Stimulated activated CD4-positive, alpha-beta T cell treated with anti-CD3 and anti-CD28 coated beads, Interleukin-1b, Interleukin-23, amount 100 ng/mL, for 24 hours (primary cell): ENCODE data around the gene RALGPS2.

Experiments
- DNase-seq, 4 experiments: peaks; one replicate each; pipeline ENCODE4 v3.0.0-alpha.2; 2020; ENCODE audit warnings: low read depth in 4 of 4, low spot score in 1 of 4

The RALGPS2 gene

GRCh38 chr1:178916448-178917174, 191.6 kb downstream of the RALGPS2 start:
- no peak for DNase-seq

GRCh38 chr1:178918308-178918707, 193.3 kb downstream of the RALGPS2 start:
- DNase-seq: no peak

GRCh38 chr1:178918955-178919354, 193.9 kb downstream of the RALGPS2 start:
- DNase-seq: no peak

GRCh38 chr1:178919581-178919980, 194.5 kb downstream of the RALGPS2 start:
- no peak for DNase-seq

GRCh38 chr1:178921499-178921898, 196.5 kb downstream of the RALGPS2 start:
- no peak for DNase-seq

- DNase-seq: no peak
Observed at GRCh38 chr1:178923512-178923911, 198.5 kb downstream of the RALGPS2 start.

GRCh38 chr1:178926046-178926445, 201.0 kb downstream of the RALGPS2 start:
- DNase-seq: no peak

DNA sequence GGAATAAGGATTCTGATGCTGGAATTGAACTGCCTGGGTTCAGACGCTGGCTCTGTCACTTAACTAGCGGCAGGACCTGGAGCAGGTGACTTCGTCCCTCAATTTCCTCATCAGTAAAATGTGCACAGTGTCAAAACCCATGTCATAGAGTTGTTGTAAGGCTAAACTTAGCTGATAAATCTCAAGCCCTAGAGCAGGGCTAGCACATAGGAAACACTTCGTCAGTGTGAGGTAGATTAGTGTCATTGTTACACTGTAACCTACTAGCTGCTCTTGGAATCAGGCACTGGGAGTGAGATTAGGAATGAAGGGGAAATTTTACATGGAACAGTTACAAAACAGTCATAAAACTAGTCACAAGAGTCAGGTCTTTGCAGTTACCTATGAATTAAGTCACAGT, 202.0 kb downstream of the RALGPS2 start:
- no peak for DNase-seq

DNA sequence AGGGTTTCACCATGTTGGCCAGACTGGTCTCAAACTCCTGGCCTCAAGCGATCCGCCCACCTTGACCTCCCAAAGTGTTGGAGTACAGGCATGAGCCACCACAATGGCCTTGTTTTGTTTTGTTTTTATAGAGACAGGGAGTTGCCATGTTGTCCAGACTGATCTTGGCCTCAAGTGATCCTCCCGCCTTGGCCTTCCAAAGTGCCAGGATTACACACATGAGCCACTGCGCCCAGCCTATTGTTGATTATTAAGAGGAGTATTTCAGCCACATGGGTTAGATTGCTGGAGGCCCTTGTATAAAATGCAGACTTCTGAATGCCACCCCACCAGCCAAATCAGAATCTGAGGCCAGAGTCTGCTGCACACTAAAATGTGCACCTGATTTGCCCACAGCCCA, 203.0 kb downstream of the RALGPS2 start:
- DNase-seq: no peak

DNA sequence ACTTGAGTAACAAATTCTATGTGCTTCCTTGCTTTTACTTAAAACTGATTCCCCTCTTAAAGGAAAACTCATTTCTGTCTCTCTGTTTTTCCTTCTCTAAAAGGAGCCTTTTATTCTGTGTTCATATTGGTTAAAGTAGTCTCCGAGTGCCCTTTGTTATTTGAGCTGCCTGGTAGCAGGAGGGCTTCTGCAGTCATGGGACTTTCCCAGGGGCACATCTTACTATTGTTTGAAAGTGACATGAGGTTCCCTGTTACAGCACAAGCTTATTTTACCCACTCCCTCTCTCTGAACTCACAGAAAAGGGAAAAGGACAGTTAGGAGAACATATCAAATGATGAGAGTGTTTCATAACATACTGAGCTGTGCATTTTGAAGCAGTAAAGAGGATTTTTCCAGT, 203.9 kb downstream of the RALGPS2 start:
- DNase-seq: no peak

- DNase-seq: no peak
Observed at GRCh38 chr1:178931858-178932551, 207.0 kb downstream of the RALGPS2 start.

GRCh38 chr1:178932552-178932906, 207.5 kb downstream of the RALGPS2 start:
- DNase-seq: no peak

DNA sequence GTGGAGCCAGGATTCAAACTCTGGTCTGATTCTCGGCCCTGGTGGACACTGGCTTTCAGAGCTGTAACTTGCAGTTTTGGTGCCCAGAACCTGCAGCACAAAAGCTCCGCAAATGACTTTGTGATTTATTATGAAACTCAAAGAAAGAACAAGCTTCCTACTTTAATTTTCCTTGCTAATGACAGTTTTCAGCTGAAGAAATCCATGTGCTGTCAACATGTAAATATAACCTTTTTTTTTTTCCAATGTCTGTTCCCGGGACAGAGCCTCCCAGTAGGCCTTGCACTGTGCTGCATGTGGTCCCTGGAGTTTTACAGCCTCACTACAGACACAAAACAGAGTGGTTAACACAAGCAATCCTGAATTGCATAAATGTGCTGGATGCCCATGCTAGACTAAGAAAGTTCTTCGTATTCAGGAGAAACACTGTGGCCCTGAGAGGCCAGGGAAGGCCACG, 208.1 kb downstream of the RALGPS2 start:
- DNase-seq: no peak

DNA sequence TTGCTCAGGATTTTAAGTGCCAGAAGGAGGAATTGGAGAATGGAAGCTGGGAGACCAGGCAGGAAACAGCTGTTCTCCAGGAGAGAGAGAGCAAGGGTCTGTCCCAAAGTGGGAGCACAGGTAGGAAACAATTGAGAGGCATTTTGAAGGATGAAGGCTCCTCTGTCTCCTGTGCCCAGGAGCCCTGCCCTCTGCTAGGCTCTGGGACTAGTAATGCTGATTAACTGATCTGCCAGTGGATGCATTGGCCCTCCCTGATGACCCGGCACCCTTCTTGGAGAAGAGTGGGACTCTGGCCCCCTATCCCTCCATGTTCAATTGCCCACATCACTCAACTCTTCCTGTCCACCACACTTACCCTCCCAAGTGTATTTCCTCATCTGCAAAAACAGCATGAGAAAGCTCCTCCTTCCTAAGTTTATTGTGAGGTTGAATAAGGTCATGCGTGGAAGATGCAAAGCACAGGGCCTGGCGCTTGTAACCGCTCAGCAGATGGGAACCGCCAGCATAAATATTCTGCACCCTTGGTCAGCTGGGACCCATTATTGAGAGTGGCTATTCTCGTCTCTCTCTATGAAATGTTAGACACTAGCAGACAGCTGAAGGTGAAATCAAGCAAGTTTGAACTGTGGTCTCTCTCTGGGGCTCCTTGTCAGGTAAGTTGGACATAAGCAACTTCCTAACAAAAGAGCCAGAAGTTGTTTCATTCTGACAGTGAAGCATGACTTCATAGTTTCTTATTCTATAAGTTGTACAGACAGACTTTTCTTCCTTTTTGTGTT, 208.9 kb downstream of the RALGPS2 start:
- DNase-seq: no peak

DNA sequence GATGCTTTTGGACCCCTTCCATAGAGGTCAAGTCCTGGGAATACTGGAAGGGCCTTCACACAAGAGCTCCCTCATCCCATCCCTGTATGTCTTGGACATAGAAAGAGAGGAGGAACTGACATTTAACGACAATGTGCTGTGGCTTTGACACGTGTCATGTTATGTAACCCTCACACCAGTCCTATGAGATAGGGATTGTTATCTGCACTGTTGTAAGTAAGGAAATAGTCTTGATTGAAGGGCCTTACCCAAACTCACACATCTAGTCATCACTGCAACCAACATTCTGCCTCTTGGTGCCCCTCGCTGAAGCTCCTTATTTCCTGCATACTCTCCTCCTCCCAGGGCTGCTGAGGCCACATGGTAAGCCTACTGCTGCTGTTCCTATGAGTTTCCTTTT, 209.5 kb downstream of the RALGPS2 start:
- no peak for DNase-seq

- DNase-seq: no peak
Observed at GRCh38 chr1:178935610-178936009, 210.6 kb downstream of the RALGPS2 start.

GRCh38 chr1:178937695-178938094, 212.7 kb downstream of the RALGPS2 start:
- DNase-seq: no peak

DNA sequence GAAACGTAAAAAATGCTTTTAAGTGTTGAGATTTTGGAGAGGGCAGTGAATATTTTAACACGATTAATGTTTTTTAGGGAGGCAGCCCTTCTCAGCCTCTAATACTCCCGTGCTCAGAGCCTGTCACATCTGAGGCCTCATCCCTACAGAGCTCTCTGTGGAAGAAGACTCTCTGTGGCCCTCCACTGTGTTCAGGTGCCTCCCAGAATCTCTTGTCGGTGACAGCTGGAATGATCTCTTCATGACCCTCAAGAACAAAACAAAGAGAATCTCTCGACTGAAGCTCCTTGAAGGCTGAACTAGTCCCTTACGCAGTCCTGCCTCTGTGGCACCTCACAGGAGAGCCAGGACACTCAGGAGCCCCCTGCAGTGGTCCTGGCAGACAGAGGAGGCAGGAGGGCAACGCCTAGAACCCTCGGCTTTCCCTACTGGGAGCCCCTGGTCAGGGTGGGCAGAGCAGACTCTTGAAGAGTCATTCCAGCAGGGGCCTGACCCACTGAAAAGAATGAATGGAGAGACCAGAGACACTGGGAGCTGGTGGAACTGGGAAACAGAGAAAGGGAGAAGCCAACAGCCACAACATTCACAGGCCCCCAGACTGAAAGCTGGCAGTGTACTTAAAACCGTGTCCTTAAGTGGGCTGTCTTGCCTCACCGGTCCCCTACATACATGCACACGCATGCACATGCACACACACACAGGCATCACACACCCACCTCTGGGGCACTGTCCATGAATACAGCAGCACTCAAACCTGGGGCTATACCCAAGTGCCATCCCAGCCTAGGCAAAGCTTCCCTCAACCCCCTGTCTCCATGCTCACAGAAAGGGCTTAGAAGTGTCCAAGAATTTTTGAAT, 213.3 kb downstream of the RALGPS2 start:
- no peak for DNase-seq

DNA sequence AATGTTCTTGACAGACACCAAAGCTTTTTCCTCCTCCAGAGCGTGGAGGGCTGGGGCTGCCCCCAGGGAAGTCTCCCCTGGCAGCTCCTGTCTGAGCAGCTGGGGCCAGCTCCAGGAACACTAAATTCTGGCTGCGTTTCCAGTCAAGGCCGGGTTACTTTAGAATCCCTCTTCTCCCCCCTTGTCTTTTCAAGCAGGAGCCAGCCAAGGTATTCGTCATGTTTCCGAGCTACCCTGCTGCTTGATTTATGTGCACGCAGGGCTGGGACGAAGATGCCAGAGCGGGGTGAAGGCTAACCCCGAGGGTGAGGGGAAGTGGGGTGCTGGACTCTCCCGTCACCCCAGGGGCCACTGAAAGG, 213.9 kb downstream of the RALGPS2 start:
- DNase-seq: no peak

- DNase-seq: no peak
Observed at GRCh38 chr1:178939338-178940067, 214.5 kb downstream of the RALGPS2 start.
